Caco-2 (cell line): Measurements from ENCODE around the gene NDUFV3. TPM values are rescaled to one million over a fixed set of nuclear protein-coding genes. Genes with fewer than 3 reads are reported as not detected.

Source experiments
- BruUV-seq: library from RNA; stranded (reverse); fragments of 400-500 nt; replicated peaks from 2 replicates; lab custom pipeline; 2021; lab: Mats Ljungman, UMichigan
- CTCF ChIA-PET: fragments of 300-600 bp; sonication (Branson Sonifier 250); formaldehyde crosslinking; loops from one replicate; lab custom pipeline; 2022; ENCODE audit warnings: antibody characterized with exemption; lab: Charles Lee
- POLR2A ChIA-PET: fragments of 300-600 bp; sonication (Branson Sonifier 250); formaldehyde crosslinking; loops from one replicate; lab custom pipeline; 2022; ENCODE audit warnings: antibody characterized with exemption; lab: Charles Lee
- DNase-seq, 2 experiments: peaks; one replicate each; pipeline versions ENCODE4 v3.0.0 to v3.0.0-alpha.2; 2020 to 2022
- H3K27me3 ChIP-seq: replicated peaks from 2 replicates; pipeline ENCODE4 v1.6.0; 2011; ENCODE audit warnings: low read length; ENCODE audit not compliant: control insufficient read depth, insufficient read depth
- H3K36me3 ChIP-seq: 2 replicates; pipeline ENCODE4 v1.5.1; 2011; ENCODE audit warnings: low read length; ENCODE audit not compliant: control insufficient read depth, insufficient read depth
- H3K4me1 ChIP-seq: fragments of 250-450 bp; sonication (Bioruptor Pico); 2 replicates; pipeline ENCODE4 v1.5.1; 2020; ENCODE audit warnings: mild to moderate bottlenecking
- H3K4me3 ChIP-seq: 2 replicates; pipeline ENCODE4 v1.5.1; 2011; ENCODE audit warnings: low read depth, mild to moderate bottlenecking, control low read depth, low read length
- H3K9me3 ChIP-seq: fragments of 250-450 bp; sonication (Bioruptor Pico); 2 replicates; pipeline ENCODE4 v1.5.1; 2020; ENCODE audit warnings: mild to moderate bottlenecking, moderate library complexity
- H3K27ac Mint-ChIP-seq: one replicate; pipeline ENCODE4 v1.8.0; 2022; ENCODE audit warnings: mixed read lengths; ENCODE audit not compliant: unreplicated experiment
- H3K27me3 Mint-ChIP-seq: one replicate; pipeline ENCODE4 v1.8.0; 2022; ENCODE audit warnings: mixed read lengths; ENCODE audit not compliant: insufficient read depth, unreplicated experiment
- H3K36me3 Mint-ChIP-seq: one replicate; pipeline ENCODE4 v1.8.0; 2022; ENCODE audit warnings: mild to moderate bottlenecking, mixed read lengths; ENCODE audit not compliant: insufficient read depth, unreplicated experiment
- H3K4me1 Mint-ChIP-seq: one replicate; pipeline ENCODE4 v1.8.0; 2022; ENCODE audit warnings: low read depth, mixed read lengths; ENCODE audit not compliant: unreplicated experiment
- H3K4me3 Mint-ChIP-seq: one replicate; pipeline ENCODE4 v1.8.0; 2022; ENCODE audit warnings: mild to moderate bottlenecking, moderate library complexity, mixed read lengths; ENCODE audit not compliant: unreplicated experiment
- H3K9me3 Mint-ChIP-seq: one replicate; pipeline ENCODE4 v1.8.0; 2022; ENCODE audit warnings: mixed read lengths; ENCODE audit not compliant: unreplicated experiment
- intact Hi-C: fragments of 100-400 bp; cut with micrococcal nuclease; formaldehyde crosslinking; loops from one replicate; pipeline ENCODE4 v1.10.0; 2022; ENCODE audit not compliant: unreplicated experiment
- total RNA-seq: library from RNA; stranded (reverse); gene quantifications from 2 replicates; pipeline ENCODE4 v1.2.3, GENCODE V29; 2022
- TF ChIP-seq, protein P1 (sequence below), 2 experiments: fragments of 200-600 bp in 1 of 2; IDR thresholded peaks; 1 replicate in 1 of 2; 2 replicates in 1 of 2; pipeline versions ENCODE4 v1.5.1 to v1.8.0; 2011 to 2022; ENCODE audit warnings: antibody characterized with exemption in 1 of 2, control low read depth in 1 of 2, inconsistent platforms in 1 of 2, low read depth in 1 of 2, low read length in 1 of 2, mild to moderate bottlenecking in 1 of 2, moderate library complexity in 1 of 2; ENCODE audit not compliant: insufficient read depth in 1 of 2, severe bottlenecking in 1 of 2, unreplicated experiment in 1 of 2

Gene NDUFV3
- total RNA-seq, 1 experiment from 2014 or later: 32.5 TPM

DNA sequence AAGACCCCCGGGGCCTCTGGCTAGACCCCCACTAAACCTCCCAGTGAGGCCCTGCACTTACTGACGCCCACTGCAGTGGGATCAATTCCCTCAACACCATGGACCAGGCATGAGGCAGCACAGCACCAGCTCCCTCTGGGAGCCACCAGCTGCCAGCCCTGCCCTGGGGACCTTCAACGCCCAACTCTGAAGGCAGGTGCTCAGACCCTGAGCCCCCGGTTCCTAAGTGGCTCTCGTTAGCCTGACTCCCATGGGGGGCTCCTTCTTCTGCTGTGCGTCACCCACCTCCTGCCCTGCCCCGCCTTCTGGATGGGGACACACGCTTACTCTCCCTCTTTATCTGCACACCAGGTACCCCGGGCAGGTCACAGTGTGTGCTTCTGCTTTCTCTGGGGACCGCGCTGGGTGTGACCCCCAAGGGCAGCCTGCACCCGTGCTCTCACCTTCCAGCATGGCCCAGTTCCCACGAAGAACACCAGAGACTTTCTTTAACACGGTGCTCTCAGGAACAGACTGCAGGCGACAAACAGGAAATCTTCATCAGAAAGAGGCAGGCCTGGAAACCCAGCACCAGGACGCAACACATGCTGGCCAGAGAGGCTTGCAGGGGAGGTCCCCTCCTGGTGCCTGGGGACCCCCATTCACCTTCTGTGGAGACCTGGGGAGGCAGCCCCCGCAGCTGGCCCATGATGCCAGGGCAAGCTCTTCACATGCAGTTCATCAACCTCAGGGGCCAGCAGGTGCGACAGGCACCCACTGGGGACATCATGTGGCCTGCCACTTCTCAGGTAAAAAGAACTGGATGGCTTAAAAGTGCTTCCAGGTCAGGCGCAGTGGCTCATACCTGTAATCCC, 41.1 kb upstream of the NDUFV3 start:
- no peak for DNase-seq
- no TSS peak for BruUV-seq
- H3K36me3 Mint-ChIP-seq: peaks cover 77% of the 10 kb centered on the region
- TF ChIP-seq, protein P1, sequence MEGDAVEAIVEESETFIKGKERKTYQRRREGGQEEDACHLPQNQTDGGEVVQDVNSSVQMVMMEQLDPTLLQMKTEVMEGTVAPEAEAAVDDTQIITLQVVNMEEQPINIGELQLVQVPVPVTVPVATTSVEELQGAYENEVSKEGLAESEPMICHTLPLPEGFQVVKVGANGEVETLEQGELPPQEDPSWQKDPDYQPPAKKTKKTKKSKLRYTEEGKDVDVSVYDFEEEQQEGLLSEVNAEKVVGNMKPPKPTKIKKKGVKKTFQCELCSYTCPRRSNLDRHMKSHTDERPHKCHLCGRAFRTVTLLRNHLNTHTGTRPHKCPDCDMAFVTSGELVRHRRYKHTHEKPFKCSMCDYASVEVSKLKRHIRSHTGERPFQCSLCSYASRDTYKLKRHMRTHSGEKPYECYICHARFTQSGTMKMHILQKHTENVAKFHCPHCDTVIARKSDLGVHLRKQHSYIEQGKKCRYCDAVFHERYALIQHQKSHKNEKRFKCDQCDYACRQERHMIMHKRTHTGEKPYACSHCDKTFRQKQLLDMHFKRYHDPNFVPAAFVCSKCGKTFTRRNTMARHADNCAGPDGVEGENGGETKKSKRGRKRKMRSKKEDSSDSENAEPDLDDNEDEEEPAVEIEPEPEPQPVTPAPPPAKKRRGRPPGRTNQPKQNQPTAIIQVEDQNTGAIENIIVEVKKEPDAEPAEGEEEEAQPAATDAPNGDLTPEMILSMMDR (IDR thresholded peaks at IDR 0.05; ENCODE audit: insufficient read depth in 1 of 2, low read depth in 1 of 2, low read length in 1 of 2, severe bottlenecking in 1 of 2, unreplicated experiment in 1 of 2): no peak
- H3K4me1 ChIP-seq: no peaks in the 10 kb centered on the region
- H3K9me3 ChIP-seq: no peaks in the 10 kb centered on the region
- H3K27ac Mint-ChIP-seq: no peak overlapping the region
- H3K27me3 Mint-ChIP-seq: no peaks in the 10 kb centered on the region
- no peaks in the 10 kb centered on the region for H3K27me3 ChIP-seq
- no peak overlapping the region for H3K4me3 Mint-ChIP-seq
- intact Hi-C loops: no loop called here
- no peak overlapping the region for H3K4me3 ChIP-seq
- POLR2A ChIA-PET: no interaction called here
- CTCF ChIA-PET: no interaction called here
- H3K36me3 ChIP-seq: peaks cover 3% of the 10 kb centered on the region
- no peaks in the 10 kb centered on the region for H3K9me3 Mint-ChIP-seq
- H3K4me1 Mint-ChIP-seq: no peaks in the 10 kb centered on the region

DNA sequence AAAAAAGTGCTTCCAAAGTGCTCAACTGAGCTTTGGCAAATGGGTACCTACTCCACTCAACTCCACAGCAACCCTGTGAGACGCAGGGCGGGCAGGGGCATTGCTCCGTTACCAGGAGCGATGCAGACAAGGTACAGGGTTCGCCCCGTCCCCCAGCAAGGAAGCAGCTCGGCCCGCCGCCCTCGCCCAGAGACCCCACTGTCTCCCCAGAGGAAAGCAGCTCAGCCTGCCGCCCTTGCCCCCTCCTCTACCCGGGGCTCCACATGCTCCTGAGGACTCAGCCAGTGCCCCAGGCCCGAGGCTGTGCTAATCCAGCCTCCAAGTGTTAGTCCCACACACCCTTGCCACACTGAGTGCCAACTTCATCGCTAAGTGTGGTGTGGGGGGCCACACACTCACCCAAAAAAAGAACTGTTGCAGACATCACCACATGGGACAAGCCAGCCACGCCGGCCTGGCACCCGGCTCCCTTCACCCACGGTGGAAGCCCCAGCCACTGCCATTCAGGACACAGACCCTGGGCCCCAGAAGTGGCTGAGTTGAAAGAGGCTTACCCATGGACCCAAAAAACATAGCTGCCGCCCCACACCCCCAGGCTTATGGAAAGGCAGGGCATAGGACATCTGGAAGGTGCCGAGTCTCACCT, 40.1 kb upstream of the NDUFV3 start:
- H3K4me3 Mint-ChIP-seq: no peak overlapping the region
- H3K36me3 Mint-ChIP-seq: peaks cover 82% of the 10 kb centered on the region
- DNase-seq: no peak
- H3K9me3 Mint-ChIP-seq: no peaks in the 10 kb centered on the region
- Histone ChIP-seq H3K4me1 (no peaks in the 10 kb centered on the region), H3K9me3 (no peaks in the 10 kb centered on the region), H3K4me3 (no peak overlapping the region), H3K27me3 (no peaks in the 10 kb centered on the region), H3K36me3 (peaks cover 3% of the 10 kb centered on the region)
- TF ChIP-seq, protein P1 (IDR thresholded peaks at IDR 0.05; ENCODE audit: insufficient read depth in 1 of 2, low read depth in 1 of 2, low read length in 1 of 2, severe bottlenecking in 1 of 2, unreplicated experiment in 1 of 2): no peak
- no peak overlapping the region for H3K27ac Mint-ChIP-seq
- intact Hi-C loops: no loop called here
- no TSS peak for BruUV-seq
- ChIA-PET POLR2A (no interaction called here), CTCF (interaction anchor here (1.0 kb wide), 1 partner anchor 259 kb away, joined by 3 read pairs; no protein-coding TSS in a partner anchor)
- no peaks in the 10 kb centered on the region for H3K27me3 Mint-ChIP-seq
- no peaks in the 10 kb centered on the region for H3K4me1 Mint-ChIP-seq

DNA sequence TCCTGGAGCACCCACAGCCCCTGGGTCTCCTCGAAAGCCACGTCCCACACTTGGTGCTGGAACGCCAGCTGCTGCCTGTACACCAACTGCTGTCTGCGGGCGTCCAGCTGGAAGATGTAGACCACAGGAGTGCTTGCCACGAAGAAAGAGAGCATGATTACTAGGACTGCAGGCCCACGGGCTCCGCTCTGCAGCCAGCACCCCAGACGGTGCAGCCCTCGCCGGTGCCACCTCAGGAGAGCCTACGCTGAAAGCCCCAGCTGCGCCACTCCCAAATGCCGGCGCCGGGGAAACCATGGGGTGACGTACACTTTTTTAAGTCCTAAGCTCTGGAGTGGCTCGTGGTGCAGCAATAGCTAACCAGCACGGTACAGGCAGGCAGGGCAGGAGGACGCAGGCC, 39.5 kb upstream of the NDUFV3 start:
- H3K9me3 Mint-ChIP-seq: no peaks in the 10 kb centered on the region
- POLR2A ChIA-PET: no interaction called here
- no peak overlapping the region for H3K27ac Mint-ChIP-seq
- H3K27me3 Mint-ChIP-seq: no peaks in the 10 kb centered on the region
- DNase-seq: no peak
- Histone ChIP-seq H3K9me3 (no peaks in the 10 kb centered on the region), H3K4me3 (no peak overlapping the region), H3K36me3 (peaks cover 3% of the 10 kb centered on the region), H3K27me3 (no peaks in the 10 kb centered on the region), H3K4me1 (no peaks in the 10 kb centered on the region)
- no peak overlapping the region for H3K4me3 Mint-ChIP-seq
- BruUV-seq: no TSS peak
- TF ChIP-seq, protein P1 (IDR thresholded peaks at IDR 0.05; ENCODE audit: insufficient read depth in 1 of 2, low read depth in 1 of 2, low read length in 1 of 2, severe bottlenecking in 1 of 2, unreplicated experiment in 1 of 2): no peak
- CTCF ChIA-PET: interaction anchor here (1.0 kb wide), 1 partner anchor 260 kb away, joined by 3 read pairs; no protein-coding TSS in a partner anchor
- intact Hi-C loops: no loop called here
- H3K4me1 Mint-ChIP-seq: no peaks in the 10 kb centered on the region
- peaks cover 85% of the 10 kb centered on the region for H3K36me3 Mint-ChIP-seq
